GM21737 (cell line): ENCODE results near the gene GUCY2C.
"Not testable (repeated sequence)": the region's sequence is repeated elsewhere in the genome, so short reads cannot be mapped to it uniquely, and the experiment has no call there.

ENCODE experiments used
- ATAC-seq: cut with Tn5 transposase; IDR thresholded peaks from one replicate; pipeline ENCODE4 v1.9.1; 2021; ENCODE audit warnings: mild to moderate bottlenecking, moderate library complexity; ENCODE audit not compliant: unreplicated experiment

Gene GUCY2C

DNA sequence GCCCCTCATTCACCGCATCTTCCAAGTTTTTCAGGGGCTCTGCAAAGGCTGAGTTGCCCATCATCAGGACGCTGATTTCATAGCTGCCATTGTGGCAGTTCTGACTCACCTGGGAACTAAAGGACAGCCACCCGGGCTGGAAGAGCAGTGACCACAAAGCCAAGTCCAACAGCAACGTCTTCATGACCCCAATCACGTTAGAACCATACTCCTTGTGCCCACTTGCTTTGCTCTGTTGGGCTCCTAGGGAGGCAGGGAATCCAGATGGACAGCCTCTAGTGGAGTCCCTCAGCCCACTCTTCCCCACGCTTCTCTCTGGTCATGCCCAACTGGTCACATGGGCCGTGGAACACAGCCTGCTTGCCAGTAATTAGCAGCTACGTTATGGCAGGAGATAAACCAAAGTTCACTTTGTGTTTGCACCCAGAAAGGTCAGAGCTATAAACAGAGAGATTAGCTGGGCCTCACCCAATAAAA, at the start of gene GUCY2C:
TSS of gene GUCY2C (minus strand) at position 335 of the 477 bp plus-strand sequence. CDS start at position 184, 151 bp downstream.
- ATAC-seq: no peak

DNA sequence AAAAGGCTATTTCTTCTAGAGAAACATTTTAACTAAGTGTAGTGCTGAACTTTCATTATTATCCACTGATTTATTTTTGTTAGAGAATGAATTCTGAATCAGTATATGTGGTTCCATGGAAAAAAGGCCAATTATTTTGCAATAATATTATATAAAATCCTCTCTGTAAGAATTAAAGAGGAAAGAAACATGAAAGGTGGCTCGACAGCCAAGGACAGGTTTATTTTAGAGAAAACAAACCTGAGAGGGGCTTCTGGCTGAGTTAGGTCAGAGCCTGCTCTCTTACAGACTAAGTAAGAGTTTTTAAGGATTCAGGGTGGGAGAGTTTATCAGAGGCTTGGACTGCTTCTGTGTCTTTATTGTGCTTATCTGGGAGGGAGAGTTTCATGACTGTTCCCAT, 46.7 kb upstream of the GUCY2C start:
- no peak for ATAC-seq

DNA sequence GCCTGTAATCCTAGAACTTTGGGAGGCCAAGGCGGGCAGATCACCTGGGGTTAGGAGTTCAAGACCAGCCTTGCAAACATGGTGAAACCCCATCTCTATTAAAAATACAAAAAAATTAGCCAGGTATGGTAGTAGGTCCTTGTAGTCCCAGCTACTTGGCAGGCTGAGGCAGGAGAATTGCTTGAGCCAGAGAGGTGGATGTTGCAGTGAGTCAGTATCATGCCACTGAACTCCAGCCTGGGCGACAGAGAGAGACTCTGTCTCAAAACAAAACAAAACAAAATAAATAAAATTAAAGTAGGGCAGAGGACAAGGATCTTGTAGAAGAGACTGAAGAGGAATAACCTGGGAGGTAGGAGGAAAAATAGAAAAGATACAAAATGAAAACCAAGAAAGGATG, 45.5 kb upstream of the GUCY2C start:
- no peak for ATAC-seq

DNA sequence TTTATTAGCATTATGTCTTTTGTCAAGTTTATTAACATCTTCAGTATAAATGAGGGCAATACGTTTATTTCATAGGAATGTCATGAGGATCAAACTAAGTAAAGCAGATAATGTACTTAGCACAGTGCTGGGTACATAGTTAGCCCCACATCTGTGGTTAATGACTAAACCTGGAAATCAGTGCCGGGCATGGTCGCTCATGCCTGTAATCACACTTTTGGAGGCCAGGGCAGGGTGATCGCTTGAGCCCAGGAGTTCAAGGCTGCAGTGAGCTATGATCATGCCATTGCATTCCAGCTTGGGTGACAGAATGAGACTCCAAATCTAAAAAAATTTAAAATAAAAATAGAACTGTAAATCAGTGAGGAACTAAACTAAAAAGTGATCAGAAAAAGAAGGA, 44.8 kb upstream of the GUCY2C start:
- ATAC-seq: no peak

DNA sequence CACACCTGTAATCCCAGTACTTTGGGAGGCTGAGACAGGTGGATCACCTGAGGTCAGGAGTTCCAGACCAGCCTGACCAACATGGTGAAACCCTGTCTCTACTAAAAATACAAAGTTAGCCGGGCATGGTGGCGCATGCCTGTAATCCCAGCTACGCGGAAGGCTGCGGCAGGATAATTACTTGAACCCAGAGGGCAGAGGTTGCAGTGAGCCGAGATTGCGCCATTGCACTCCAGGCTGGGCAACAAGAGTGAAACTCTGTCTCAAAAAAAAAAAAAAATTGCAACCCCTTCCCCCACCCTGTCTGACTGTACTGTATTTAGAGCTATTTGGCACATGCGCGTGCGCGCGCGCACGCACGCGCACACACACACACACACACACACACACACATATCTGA, 40.0 kb upstream of the GUCY2C start:
- ATAC-seq: not testable (repeated sequence)

DNA sequence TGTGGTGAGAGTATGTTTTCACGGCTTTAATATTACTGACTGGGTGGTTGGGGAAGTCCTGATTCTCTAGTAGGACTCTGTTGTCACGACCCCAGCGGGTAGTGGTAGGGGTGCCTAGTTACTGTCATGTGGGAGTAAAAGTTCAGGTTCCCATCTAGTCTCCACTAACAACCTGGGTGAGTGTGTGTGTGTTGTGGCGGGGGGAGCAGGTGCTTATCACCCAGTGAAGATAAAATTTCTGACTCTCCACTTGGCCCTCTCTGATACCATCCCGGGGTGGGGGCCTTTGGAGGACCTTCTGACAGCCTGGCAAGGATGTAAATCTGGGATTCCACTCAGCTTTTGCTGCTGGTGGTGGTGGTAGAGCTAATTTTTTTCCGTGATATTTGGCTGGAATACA, 35.4 kb upstream of the GUCY2C start:
- no peak for ATAC-seq

DNA sequence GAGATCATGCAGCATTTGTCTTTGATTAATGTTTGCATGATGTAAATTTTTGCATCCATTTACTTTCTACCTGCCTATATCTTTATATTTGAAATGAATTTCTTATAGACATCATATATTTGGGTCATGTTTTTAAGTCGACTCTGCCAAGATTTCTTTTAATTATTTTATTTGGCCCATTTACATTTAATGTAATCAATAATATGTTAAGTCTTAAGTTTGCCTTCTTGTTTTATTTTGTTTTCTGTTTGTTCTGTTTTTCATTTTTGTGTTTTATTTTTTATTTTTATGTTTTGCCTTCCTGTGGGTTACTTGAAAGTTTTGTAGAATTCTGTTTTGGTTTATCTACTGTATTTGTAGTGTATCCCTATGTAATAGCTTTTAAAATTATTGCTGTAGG, 33.2 kb upstream of the GUCY2C start:
- no peak for ATAC-seq

DNA sequence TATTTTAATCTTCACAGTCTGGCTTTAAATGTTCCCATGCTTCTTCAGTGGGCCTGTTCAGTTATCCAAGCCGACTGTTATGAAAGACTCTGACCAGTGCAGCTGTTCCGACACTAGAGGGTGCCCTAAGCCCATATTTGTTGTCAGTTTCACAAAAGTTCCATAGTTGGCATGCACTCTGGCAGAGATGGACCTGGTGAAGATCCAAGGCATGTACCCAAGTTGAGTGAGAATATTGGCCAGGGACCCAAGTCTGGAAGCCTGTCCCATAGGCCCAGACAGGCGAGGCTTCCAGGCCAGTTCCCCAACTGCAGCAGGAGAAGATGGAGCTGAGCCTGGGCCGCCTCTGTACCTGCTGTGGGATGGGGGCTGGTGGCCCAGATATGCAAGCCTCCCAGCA, 27.4 kb upstream of the GUCY2C start:
- no peak for ATAC-seq

DNA sequence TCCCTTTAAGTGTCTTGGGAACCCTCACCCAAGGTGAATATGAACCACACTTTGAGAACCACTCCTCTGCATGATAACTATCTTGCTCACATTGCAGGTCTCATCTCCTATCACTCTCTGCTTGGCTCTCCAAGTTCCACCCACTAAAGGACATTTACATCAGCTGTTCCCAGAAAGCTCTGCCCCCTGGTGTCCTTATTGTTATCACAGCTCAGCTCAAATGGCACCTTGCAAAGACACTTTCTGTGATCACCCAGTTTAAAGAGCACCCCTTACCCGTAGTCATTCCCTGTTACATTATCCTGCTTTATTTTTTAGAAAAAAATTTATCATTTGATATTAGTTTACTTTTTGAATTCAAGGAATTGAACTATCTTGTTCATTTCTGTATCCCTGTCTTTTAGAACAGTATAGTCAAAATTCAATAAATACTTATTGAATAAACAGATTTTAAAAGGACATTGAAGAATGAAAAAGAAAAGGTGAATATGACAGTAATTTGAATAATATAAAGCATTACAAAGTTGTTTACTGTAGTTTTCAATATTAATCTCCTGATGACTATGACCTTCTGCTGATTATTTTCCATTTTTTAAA, 20.5 kb upstream of the GUCY2C start:
- no peak for ATAC-seq

DNA sequence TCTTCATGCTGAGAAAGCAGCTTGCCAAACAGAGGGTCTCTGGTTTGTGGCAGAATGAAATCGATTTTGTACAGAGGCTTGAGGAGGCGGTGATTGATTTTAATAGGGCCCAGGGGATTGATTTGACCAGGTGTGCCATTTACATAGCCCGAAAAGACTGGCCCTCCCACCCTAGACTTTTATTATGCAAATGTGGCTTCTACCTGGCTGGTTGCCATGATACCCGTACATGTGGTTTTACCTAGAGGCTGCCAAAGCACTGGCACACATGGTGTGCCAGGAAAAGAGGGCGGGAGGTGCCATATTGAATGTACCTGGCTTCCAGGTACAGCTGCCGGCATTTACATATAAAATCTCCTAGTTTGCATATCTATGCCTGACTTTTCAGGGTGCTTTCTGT, 18.0 kb upstream of the GUCY2C start:
- ATAC-seq: no peak

DNA sequence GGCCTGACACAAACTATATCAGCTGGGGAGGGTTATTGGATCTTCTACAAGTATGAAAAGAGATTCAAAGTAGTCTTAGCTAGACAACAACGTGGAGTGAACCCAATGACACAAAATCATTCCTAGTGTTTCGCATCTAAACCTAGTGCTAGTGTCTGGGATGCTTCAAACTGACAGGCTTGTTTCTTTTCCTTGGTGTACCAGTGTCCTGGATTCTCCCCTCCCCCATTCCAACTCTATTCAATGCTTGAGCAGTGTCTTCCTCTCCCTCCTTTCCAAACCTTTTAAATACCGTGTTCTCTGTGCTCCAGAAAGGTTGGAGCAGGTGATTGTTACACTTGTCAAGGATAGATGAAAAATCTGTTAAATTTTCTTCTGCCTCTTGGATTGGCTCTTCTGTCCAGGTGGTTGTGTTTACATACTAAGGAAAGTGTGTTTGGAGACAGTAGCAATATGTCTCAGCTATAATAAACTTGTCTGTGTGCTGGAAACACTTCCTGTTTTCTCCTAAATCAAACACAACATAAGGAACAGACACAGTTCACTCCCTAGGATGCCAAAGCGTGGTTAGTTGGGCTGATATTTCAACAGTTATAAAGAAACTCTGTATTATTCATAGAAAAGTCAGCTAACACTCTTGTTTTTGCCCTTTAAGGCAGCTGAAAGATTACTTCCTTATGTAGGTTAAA, 14.4 kb upstream of the GUCY2C start:
- no peak for ATAC-seq

DNA sequence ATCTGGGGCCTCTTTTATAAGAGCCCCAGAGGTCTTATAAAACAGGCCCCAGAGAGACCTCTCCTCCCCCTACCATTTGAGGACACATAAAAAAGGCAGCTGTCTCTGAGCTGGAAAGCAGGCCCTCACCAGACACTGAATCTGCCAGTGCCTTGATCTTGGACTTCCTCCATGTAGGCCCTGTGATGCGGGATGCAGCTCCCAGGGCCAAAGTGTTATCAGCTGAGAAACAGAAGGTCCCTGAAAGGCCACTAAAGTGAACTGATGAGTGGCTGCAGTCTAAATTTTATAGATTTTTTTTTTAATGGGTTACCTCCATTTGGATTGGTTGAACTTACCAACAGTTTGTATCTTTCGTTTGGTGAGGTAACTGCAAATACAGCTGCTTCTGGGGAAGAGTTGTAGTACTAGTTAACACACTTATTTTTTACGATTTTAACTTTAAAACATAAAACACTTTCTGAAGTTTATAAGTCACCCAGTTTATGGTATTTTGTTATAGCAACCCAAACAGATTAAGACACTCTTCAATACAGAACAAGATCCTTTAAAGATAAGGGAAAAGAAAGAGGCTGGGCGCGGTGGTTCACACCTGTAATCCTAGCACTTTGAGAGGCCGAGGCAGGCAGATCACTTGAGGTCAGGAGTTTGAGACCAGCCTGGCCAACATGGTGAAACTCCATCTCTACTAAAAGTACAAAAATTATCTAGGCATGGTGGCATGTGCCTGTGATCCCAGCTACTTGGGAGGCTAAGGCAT, 5.6 kb upstream of the GUCY2C start:
- ATAC-seq: no peak

DNA sequence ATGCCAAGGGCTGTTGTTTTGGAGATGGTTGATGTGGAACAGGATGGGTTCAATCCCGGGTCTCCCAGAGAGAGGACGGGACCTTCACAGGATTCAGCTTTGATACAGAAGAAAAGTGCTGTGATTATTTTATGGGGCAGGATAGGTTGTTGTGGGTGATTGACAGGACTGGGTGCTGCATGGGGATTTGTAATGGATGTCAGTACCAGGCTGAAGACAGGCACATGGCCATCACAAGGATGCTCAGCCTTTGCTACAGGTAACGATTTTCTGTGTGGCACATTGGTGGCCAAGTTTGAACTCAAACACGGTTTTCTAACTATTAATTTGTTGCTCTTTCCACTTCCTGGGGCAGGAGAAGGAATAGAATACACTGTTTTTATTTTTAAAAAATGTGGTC, 4.5 kb upstream of the GUCY2C start:
- ATAC-seq: no peak

DNA sequence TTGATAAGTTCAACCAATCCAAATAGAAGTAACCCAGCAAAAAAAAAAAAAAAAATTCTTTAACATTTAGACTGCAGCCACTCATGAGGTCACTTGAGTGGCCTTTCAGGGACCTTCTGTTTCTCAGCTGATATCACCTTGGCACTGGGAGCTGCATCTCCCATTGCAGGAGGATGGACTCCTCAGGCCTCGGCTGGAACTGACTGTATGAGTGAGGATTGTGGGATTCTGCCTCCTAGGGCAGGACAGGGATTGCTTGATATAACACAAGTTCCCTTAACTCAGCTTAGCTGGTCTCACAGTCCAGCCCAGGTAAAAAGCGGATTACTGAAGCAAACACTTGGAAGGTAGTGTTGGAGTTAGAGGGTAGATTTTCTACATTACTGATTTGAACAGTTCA, 3.5 kb upstream of the GUCY2C start:
- ATAC-seq: no peak

DNA sequence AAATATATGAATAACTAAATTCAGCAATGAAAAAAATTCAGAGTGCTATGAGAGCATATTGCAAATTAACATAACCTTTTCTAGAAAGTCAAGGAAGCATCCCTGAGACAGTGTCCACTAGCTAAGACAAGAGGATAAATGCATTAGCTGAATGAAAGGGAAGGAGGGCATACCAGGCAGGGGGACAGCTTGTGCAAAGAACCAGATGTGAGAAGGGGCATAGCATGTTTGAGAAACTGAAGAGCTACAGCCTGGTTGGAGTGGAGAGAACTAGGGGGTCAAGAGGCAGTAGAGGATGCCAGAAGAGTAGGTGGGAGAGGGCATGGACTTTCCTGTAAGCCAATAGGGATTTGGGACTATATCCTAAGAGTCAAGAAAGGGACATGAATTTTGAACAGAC, 2.2 kb upstream of the GUCY2C start:
- ATAC-seq: no peak

DNA sequence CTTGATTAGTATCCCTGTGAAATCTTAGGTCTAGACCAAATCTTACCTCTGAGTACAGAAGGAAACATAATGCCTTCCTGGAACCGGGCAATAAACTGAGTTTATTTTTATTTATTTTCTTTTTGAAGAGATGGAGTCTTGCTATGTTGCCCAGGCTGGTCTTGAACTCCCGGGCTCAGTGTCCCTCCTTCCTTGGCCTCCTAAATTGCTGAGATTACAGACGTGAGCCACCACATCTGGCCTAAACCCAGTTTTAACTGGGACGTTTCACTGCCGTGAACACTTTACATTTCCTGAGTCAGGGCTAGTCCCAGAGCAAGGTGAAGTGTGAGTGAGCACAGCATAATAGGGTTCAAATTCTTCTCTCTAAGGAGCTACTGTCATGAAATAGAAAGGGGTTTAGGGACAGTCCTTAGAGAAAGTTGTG, 671 bp downstream of the GUCY2C start:
- ATAC-seq: no peak

DNA sequence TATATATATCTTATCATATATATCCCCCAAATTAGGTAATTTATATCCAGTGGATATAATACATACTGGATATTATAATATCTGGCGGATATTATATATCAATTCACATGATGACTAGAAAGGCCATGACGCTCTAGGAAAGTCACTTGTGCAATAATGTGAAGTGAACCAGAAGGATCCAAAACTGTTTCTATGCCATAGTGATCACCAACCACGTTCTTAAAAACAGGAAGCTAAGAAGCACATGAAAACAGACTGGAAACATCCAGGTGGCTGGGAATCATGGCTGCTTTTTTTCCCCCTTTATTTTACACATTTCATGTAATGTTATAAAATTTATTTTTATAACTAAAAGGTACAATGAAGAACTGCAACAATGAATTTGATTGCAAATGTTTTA, 1.4 kb downstream of the GUCY2C start:
- no peak for ATAC-seq

DNA sequence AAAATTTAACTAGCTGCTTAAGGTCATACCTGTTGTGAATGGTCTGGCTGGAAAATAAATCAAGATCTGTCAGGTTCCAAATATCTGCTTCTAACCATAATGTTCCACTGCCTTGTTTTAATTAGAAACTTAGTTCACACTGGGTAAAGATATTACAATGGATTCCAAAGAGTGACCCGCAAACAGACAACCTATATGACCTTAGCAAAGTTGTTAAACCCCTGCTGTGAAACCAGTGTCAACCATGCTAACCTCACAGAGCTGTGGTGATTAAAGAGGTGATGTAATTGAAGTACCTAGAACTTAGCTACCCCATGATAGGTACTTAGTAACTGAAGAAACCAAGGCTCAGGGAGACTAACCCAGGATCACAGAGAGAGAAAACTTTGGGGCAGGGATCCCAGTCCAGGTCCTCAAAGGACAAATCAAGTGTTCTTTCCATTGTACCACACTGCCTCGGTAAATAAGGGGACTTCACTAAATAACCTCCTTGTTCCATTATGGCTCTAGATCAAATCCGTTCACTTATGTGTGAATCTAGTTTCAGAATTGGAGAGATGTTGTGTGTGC, 2.2 kb downstream of the GUCY2C start:
- ATAC-seq: no peak

DNA sequence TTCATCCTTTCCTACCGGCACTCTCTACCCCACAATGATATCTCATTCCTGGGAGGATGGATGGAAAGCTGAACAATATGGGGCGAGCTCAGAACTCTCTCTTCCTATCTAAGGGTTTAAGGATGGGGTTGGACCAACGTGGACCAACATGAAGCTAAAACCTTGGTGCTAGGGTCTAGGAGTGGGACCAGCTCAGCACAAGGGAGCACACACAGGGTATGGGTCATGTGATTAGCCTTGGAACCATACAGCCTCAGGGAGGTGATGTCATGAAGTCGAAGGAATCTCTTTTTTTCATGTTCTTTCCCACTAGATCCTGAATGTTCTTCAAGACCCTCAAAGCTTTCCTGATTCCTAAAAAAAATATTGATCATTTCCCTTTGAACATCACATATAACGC, 3.3 kb downstream of the GUCY2C start:
- no peak for ATAC-seq

DNA sequence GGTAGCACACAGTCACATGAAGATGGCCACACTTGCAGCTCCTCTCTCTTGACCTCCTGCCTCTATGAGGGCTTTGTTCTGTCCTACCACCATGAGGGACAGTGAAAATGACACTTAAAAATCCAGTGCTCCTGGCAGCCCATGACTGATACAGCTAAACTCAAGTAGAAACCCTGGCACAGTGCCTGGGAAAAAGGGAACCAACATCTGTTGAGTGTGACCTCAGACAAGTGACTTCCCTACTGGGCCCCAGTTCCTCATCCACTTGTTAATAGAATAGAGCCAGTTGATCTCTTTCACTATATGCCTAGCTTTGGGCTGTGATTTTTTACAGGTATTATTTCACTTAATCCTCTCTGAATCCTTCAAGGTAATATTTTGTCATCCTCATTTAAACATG, 4.8 kb downstream of the GUCY2C start:
- no peak for ATAC-seq

DNA sequence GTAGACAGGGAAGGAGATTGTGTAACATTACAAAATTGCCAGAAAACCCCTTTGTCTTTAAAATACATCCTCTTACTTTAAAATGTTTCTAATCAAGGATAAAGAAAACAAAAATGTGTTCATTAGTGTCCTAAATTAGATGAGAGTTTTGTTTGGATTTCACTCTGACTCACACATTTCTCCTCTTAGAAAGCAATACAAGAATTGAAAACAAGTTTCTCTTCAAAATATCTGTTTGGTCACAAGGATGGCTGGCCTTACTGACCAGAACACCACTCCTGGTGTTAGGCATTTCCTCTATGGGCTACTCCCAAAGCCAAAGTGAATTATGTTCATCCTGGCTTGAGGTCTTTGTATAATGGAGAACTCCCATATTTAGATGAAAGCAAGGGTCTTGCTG, 6.4 kb downstream of the GUCY2C start:
- no peak for ATAC-seq

DNA sequence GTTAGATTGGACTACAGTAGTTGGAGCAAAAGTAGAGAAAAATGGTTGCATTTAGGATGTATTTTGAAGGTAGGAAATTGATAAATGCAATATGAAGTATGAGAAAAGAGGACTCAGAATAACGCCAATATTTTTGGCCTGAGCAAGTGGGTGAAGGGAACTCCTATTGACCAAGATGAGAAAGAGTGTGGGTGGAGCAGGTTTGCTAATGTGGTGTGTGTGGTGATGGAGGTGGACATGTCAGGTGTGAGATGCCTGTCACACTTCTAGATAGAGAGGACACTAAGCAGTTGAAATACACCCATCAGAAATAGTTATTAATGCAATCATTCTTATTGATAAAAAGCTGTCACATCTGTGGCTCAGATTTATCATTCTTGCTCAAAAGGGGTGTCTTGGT, 7.3 kb downstream of the GUCY2C start:
- no peak for ATAC-seq
